Liver (tissue), 9 donors: ENCODE results near the gene KCP. TPM values are rescaled to one million over a fixed set of nuclear protein-coding genes. Genes with fewer than 3 reads are reported as not detected.

Experiments used
- DNase-seq: peaks from one replicate; pipeline ENCODE4 v3.0.0-alpha.2; 2017; ENCODE audit warnings: low spot score
- H3K27ac ChIP-seq, 2 donors: one replicate each; pipeline ENCODE4 v1.7.0; 2013; ENCODE audit warnings: inconsistent platforms in 2 of 2, low read length in 2 of 2, control low read depth in 1 of 2, low read depth in 1 of 2, mild to moderate bottlenecking in 1 of 2
- H3K27me3 ChIP-seq, 4 donors: one replicate each; pipeline versions ENCODE4 v1.6.1 to v1.7.0; 2013; ENCODE audit warnings: low read length in 3 of 4, inconsistent platforms in 1 of 4, mild to moderate bottlenecking in 1 of 4, moderate library complexity in 1 of 4; ENCODE audit not compliant: control insufficient read depth in 4 of 4, insufficient read depth in 4 of 4
- H3K36me3 ChIP-seq, 4 donors: one replicate each; pipeline versions ENCODE4 v1.6.1 to v1.7.0; 2013; ENCODE audit warnings: low read length in 3 of 4, mild to moderate bottlenecking in 3 of 4, low read depth in 1 of 4, moderate library complexity in 1 of 4; ENCODE audit not compliant: control insufficient read depth in 4 of 4, insufficient read depth in 3 of 4
- H3K4me1 ChIP-seq, 4 donors: one replicate each; pipeline versions ENCODE4 v1.6.1 to v1.7.0; 2013; ENCODE audit warnings: low read length in 3 of 4, mild to moderate bottlenecking in 3 of 4, moderate library complexity in 1 of 4; ENCODE audit not compliant: control insufficient read depth in 4 of 4, insufficient read depth in 4 of 4
- H3K4me3 ChIP-seq, 3 donors: one replicate each; pipeline versions ENCODE4 v1.6.1 to v1.7.0; 2013; ENCODE audit warnings: low read length in 3 of 3, control low read depth in 1 of 3, low read depth in 1 of 3, mild to moderate bottlenecking in 1 of 3
- H3K9ac ChIP-seq, 2 donors: one replicate each; pipeline ENCODE4 v1.7.0; 2013; ENCODE audit warnings: low read length in 2 of 2, mild to moderate bottlenecking in 2 of 2, moderate library complexity in 2 of 2, control low read depth in 1 of 2, low read depth in 1 of 2
- H3K9me3 ChIP-seq, 4 donors: one replicate each; pipeline versions ENCODE4 v1.6.1 to v1.7.0; 2013; ENCODE audit warnings: low read length in 3 of 4; ENCODE audit not compliant: control insufficient read depth in 4 of 4
- ATF3 ChIP-seq: IDR thresholded peaks from 2 replicates; pipeline ENCODE4 v1.6.1; 2016; ENCODE audit warnings: antibody characterized with exemption
- EGR1 ChIP-seq, 2 donors: IDR thresholded peaks; 2 replicates each; pipeline ENCODE4 v1.6.1; 2016 to 2018; ENCODE audit warnings: antibody characterized with exemption in 2 of 2, low read depth in 2 of 2
- FOXA1 ChIP-seq: IDR thresholded peaks from 2 replicates; pipeline ENCODE4 v1.6.1; 2016; ENCODE audit warnings: antibody characterized with exemption
- FOXA2 ChIP-seq: IDR thresholded peaks from 2 replicates; pipeline ENCODE4 v1.6.1; 2016; ENCODE audit warnings: antibody characterized with exemption
- HNF4A ChIP-seq, 2 donors: conservative IDR thresholded peaks; 2 replicates each; pipeline ENCODE4 v1.6.1; 2016; ENCODE audit warnings: antibody characterized with exemption in 2 of 2, mild to moderate bottlenecking in 2 of 2
- HNF4G ChIP-seq: IDR thresholded peaks from 2 replicates; pipeline ENCODE4 v1.6.1; 2016; ENCODE audit warnings: antibody characterized with exemption
- JUND ChIP-seq, 2 donors: IDR thresholded peaks; 2 replicates each; pipeline ENCODE4 v1.6.1; 2016; ENCODE audit warnings: antibody characterized with exemption in 2 of 2
- NR2F2 ChIP-seq: IDR thresholded peaks from 2 replicates; pipeline ENCODE4 v1.6.1; 2016; ENCODE audit warnings: antibody characterized with exemption
- RAD21 ChIP-seq, 2 donors: IDR thresholded peaks; 2 replicates each; pipeline ENCODE4 v1.6.1; 2016; ENCODE audit warnings: antibody characterized with exemption in 2 of 2, mild to moderate bottlenecking in 2 of 2
- RXRA ChIP-seq, 2 donors: IDR thresholded peaks; 2 replicates each; pipeline ENCODE4 v1.6.1; 2017 to 2018; ENCODE audit warnings: antibody characterized with exemption in 2 of 2, mild to moderate bottlenecking in 1 of 2
- SP1 ChIP-seq: IDR thresholded peaks from 2 replicates; pipeline ENCODE4 v1.6.1; 2018; ENCODE audit warnings: antibody characterized with exemption, mild to moderate bottlenecking
- TAF1 ChIP-seq: conservative IDR thresholded peaks from 2 replicates; pipeline ENCODE4 v1.6.1; 2016; ENCODE audit warnings: antibody characterized with exemption, mild to moderate bottlenecking
- YY1 ChIP-seq: IDR thresholded peaks from 2 replicates; pipeline ENCODE4 v1.6.1; 2016; ENCODE audit warnings: antibody characterized with exemption, mild to moderate bottlenecking
- WGBS: extraction: QIAGEN DNeasy Blood & Tissue Kit; methylation state at CpG from one replicate; pipeline ENCODE4 v1.1.7; 2013; 5-methylcytosine and 5-hydroxymethylcytosine counted together
- polyA plus RNA-seq, 2 donors: library from polyadenylated mRNA; stranded (reverse) in 1 of 2; unstranded in 1 of 2; fragments of 200-250 nt in 1 of 2; fragments of >200 nt in 1 of 2; fragmentation: Nextera tagmentation in 1 of 2; extraction: Ambion mirVana in 1 of 2; gene quantifications; one replicate each; pipeline versions ENCODE4 v1.2.1 to v1.2.3, GENCODE V29; 2013 to 2015
- total RNA-seq, 2 donors: library from RNA; depleted of rRNA; stranded (reverse); fragments of >200 nt; gene quantifications; one replicate each; pipeline ENCODE4 v1.2.3, GENCODE V29; 2014
- TF ChIP-seq, protein P1 (sequence below): fragments of 150-350 bp; IDR thresholded peaks from 2 replicates; pipeline ENCODE4 v1.5.1; 2017; ENCODE audit warnings: improper control_type of control experiment, low read depth, low read length; ENCODE audit not compliant: missing input control
- TF ChIP-seq, protein P2 (sequence below): IDR thresholded peaks from 2 replicates; pipeline ENCODE4 v1.6.1; 2016; ENCODE audit warnings: antibody characterized with exemption
- TF ChIP-seq, protein P3 (sequence below): IDR thresholded peaks from 2 replicates; pipeline ENCODE4 v1.6.1; 2016; ENCODE audit warnings: antibody characterized with exemption, mild to moderate bottlenecking
- TF ChIP-seq, protein P4 (sequence below): IDR thresholded peaks from 2 replicates; pipeline ENCODE4 v1.6.1; 2016; ENCODE audit warnings: antibody characterized with exemption
- donor health status: healthy.
- donor health status: healthy.
- donor health status: healthy.
- donor health status: healthy.
- donor health status: healthy.

The KCP gene
- total and polyA plus RNA-seq, 4 donors = 0.02 to 0.08 (median 0.05) TPM; not detected in 1

DNA sequence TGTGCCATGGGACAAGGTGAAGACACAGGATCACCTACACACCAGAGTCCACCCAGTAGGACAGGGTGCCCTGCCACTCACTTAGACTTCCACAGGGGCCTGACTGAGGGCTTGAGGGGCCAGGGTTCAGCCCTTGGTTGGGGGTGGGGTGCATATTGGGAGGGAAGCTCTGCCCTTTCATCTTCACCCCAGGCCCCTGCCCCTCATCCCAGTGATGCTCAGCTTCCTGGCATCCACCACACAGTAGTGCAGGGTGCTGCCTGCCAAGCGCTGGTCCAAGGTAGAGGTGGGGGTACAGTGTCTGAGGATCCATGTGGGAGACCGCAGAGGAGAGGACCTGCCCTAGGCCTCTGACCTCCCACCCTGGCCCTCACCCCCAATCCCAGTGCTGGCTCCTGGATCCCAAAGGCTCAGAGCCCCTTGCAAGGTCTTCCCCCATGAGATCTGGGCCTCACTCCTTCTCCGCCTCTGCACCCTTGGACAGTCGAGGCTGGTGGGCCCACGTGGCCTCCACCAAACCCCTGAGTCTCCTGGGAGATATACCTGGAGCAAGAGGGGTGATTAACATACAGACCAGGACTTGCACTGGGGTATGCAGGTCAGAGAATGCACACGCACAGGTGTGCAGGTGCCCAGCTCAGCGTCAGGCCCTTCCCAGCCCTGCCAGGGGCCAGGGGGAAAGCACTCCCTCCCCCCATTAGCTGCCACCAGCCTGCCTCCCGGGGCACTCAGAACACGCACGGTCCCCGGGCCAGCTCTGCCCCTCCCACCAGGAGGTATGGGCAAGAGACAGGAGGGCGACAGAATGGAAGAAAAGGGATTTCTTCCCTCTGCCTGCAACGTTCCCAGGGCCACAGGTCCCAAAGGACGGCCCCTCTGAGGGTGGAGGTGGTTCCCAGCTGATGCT, 18.6 kb upstream of the KCP start (continued):
- TF ChIP-seq, protein P1, sequence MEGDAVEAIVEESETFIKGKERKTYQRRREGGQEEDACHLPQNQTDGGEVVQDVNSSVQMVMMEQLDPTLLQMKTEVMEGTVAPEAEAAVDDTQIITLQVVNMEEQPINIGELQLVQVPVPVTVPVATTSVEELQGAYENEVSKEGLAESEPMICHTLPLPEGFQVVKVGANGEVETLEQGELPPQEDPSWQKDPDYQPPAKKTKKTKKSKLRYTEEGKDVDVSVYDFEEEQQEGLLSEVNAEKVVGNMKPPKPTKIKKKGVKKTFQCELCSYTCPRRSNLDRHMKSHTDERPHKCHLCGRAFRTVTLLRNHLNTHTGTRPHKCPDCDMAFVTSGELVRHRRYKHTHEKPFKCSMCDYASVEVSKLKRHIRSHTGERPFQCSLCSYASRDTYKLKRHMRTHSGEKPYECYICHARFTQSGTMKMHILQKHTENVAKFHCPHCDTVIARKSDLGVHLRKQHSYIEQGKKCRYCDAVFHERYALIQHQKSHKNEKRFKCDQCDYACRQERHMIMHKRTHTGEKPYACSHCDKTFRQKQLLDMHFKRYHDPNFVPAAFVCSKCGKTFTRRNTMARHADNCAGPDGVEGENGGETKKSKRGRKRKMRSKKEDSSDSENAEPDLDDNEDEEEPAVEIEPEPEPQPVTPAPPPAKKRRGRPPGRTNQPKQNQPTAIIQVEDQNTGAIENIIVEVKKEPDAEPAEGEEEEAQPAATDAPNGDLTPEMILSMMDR = no peak
- TF ChIP-seq RXRA (IDR thresholded peaks at IDR 0.05) = no peak

DNA sequence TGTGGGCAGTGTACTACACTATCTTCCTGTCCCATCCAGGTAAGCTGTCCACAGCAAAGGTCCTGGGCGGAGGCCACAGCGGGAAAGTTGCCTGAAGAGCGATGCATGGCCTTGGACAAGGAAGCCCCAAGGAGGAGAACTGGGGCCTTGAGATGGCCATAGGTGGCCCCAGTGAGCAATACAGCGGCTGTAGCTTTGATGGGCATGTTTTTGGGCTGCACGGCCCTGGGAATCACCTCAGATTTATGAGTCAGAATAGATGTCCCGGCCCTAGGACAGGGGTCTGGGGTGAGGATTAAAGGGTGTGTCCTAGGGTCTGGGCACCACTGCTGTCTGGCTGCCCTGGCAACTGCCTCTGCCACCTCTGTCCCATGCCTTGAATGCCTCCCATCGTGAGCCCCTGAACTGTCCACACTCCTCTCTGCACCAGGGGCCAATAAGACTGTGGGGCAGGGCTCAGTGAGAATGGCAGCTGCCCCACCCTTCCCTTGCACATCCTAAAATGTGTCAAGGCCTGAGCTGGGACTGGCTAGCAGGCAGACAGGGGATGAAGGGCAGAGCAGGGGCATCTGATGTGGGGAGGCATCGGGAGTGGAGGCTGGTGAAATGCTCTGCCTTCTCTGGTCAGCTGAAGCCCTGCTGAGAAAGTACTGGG, 17.8 kb upstream of the KCP start:
- Histone ChIP-seq H3K9me3 (no peaks in the 10 kb centered on the region), H3K4me1 (peaks cover 0 to 3% (median 0%) of the 10 kb centered on the region in 4 donors), H3K4me3 (no peak overlapping the region), H3K27ac (no peak overlapping the region), H3K27me3 (no peaks in the 10 kb centered on the region), H3K9ac (no peak overlapping the region), H3K36me3 (no peaks in the 10 kb centered on the region)
- WGBS = 94% methylated on average over 8 of the region's 8 CpGs
- no peak for TF ChIP-seq RXRA (IDR thresholded peaks at IDR 0.05)
- TF ChIP-seq HNF4A (conservative IDR thresholded peaks at IDR 0.05) = no peak
- no peak for TF ChIP-seq ATF3
- no peak for TF ChIP-seq TAF1
- TF ChIP-seq SP1 = no peak
- no peak for TF ChIP-seq FOXA2
- no peak for TF ChIP-seq HNF4G
- TF ChIP-seq, protein P2, sequence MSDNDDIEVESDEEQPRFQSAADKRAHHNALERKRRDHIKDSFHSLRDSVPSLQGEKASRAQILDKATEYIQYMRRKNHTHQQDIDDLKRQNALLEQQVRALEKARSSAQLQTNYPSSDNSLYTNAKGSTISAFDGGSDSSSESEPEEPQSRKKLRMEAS = no peak
- no peak for TF ChIP-seq EGR1 (IDR thresholded peaks at IDR 0.05; ENCODE audit: low read depth in 2 of 2)
- no peak for TF ChIP-seq YY1
- TF ChIP-seq FOXA1 = no peak
- TF ChIP-seq, protein P3, sequence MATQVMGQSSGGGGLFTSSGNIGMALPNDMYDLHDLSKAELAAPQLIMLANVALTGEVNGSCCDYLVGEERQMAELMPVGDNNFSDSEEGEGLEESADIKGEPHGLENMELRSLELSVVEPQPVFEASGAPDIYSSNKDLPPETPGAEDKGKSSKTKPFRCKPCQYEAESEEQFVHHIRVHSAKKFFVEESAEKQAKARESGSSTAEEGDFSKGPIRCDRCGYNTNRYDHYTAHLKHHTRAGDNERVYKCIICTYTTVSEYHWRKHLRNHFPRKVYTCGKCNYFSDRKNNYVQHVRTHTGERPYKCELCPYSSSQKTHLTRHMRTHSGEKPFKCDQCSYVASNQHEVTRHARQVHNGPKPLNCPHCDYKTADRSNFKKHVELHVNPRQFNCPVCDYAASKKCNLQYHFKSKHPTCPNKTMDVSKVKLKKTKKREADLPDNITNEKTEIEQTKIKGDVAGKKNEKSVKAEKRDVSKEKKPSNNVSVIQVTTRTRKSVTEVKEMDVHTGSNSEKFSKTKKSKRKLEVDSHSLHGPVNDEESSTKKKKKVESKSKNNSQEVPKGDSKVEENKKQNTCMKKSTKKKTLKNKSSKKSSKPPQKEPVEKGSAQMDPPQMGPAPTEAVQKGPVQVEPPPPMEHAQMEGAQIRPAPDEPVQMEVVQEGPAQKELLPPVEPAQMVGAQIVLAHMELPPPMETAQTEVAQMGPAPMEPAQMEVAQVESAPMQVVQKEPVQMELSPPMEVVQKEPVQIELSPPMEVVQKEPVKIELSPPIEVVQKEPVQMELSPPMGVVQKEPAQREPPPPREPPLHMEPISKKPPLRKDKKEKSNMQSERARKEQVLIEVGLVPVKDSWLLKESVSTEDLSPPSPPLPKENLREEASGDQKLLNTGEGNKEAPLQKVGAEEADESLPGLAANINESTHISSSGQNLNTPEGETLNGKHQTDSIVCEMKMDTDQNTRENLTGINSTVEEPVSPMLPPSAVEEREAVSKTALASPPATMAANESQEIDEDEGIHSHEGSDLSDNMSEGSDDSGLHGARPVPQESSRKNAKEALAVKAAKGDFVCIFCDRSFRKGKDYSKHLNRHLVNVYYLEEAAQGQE = no peak
- TF ChIP-seq, protein P1 = no peak
- no peak for TF ChIP-seq JUND (IDR thresholded peaks at IDR 0.05)
- TF ChIP-seq, protein P4, sequence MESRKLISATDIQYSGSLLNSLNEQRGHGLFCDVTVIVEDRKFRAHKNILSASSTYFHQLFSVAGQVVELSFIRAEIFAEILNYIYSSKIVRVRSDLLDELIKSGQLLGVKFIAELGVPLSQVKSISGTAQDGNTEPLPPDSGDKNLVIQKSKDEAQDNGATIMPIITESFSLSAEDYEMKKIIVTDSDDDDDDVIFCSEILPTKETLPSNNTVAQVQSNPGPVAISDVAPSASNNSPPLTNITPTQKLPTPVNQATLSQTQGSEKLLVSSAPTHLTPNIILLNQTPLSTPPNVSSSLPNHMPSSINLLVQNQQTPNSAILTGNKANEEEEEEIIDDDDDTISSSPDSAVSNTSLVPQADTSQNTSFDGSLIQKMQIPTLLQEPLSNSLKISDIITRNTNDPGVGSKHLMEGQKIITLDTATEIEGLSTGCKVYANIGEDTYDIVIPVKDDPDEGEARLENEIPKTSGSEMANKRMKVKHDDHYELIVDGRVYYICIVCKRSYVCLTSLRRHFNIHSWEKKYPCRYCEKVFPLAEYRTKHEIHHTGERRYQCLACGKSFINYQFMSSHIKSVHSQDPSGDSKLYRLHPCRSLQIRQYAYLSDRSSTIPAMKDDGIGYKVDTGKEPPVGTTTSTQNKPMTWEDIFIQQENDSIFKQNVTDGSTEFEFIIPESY = no peak
- no peak for TF ChIP-seq NR2F2
- TF ChIP-seq RAD21 (IDR thresholded peaks at IDR 0.05) = no peak
- DNase-seq = no peak
